ENCODE measurements around the gene PCID2.

PCID2 gene

GRCh38 chr13:113176822-113177221, 31.6 kb downstream of the PCID2 start:
- Histone ChIP-seq H3K27ac (ENCODE audit: low read length) (no peak overlapping the region), H3K4me2 (ENCODE audit: low read length) (no peak overlapping the region), H3K4me1 (ENCODE audit: low read length) (no peaks in the 10 kb centered on the region), H3K79me2 (ENCODE audit: low read length) (no peaks in the 10 kb centered on the region), H3K27me3 (ENCODE audit: low read depth, low read length) (no peaks in the 10 kb centered on the region), H3K4me3 (ENCODE audit: low read length) (no peak overlapping the region), H2AFZ (ENCODE audit: low read depth, low read length) (no peak overlapping the region), H3K9ac (ENCODE audit: low read length) (no peak overlapping the region), H4K20me1 (ENCODE audit: insufficient read depth, low read length) (no peaks in the 10 kb centered on the region), H3K36me3 (replicated peaks; ENCODE audit: low read depth, low read length) (peaks cover 76% of the 10 kb centered on the region), H3K9me3 (ENCODE audit: insufficient read depth, low read length) (no peaks in the 10 kb centered on the region)
- TF ChIP-seq EZH2phosphoT487 (IDR thresholded peaks at IDR 0.05; ENCODE audit: low read depth) (no peak), CTCF (IDR thresholded peaks at IDR 0.05; ENCODE audit: low read depth, low read length) (no peak)

DNA sequence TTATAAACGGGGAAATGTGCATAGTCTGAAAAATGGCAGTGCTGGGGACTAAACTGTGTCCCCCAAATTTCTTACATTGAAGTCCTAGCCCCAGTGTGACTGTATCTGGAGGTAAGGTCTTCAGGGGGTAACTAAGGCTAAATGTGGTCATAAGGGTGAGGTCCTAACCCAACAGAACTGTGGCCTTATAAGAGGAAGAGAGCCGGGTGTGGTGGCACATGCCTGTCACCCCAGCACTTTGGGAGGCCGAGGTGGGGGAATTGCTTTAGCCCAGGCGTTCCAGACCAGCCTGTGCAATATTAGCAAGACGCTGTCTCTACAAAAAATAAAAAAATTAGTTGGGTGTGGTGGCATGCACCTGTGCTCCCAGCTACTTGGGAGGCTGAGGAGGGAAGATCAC, 32.2 kb downstream of the PCID2 start:
- no peak overlapping the region for H2AFZ ChIP-seq (ENCODE audit: low read depth, low read length)
- no peak overlapping the region for H3K9ac ChIP-seq (ENCODE audit: low read length)
- TF ChIP-seq CTCF (IDR thresholded peaks at IDR 0.05; ENCODE audit: low read depth, low read length) (no peak), EZH2phosphoT487 (IDR thresholded peaks at IDR 0.05; ENCODE audit: low read depth) (no peak)
- no peaks in the 10 kb centered on the region for H3K79me2 ChIP-seq (ENCODE audit: low read length)
- H3K4me3 ChIP-seq (ENCODE audit: low read length) = no peak overlapping the region
- no peaks in the 10 kb centered on the region for H3K27me3 ChIP-seq (ENCODE audit: low read depth, low read length)
- H3K27ac ChIP-seq (ENCODE audit: low read length) = no peak overlapping the region
- H3K4me2 ChIP-seq (ENCODE audit: low read length) = no peak overlapping the region
- no peaks in the 10 kb centered on the region for H3K9me3 ChIP-seq (ENCODE audit: insufficient read depth, low read length)
- H3K4me1 ChIP-seq (ENCODE audit: low read length) = no peaks in the 10 kb centered on the region
- H4K20me1 ChIP-seq (ENCODE audit: insufficient read depth, low read length) = no peaks in the 10 kb centered on the region
- H3K36me3 ChIP-seq (replicated peaks; ENCODE audit: low read depth, low read length) = peaks cover 80% of the 10 kb centered on the region

DNA sequence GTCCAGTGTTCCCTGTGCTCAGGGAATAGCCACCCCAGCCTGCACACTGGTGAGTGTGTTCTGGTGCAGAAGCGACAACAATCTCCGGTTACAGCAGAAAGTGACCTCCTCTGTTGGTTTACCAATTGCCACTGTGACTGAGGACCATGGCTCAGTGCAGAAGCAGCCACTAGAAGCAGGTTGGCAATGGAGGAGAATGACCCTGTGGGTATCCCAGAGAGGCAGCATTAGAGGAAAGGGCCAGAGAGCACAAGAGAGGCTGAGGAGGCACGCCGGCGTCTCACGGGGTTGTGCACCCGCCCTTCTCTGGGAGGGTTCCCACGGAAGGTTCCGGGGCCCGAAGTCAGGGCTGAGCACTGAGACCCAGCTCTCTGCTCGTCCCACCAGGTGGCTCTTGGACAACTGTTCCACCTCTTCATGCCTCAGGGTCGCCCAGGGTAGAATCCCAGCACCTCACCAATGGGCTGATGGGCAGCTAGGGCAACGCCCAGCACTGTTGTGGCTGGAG, 36.0 kb downstream of the PCID2 start:
- TF ChIP-seq CTCF (IDR thresholded peaks at IDR 0.05; ENCODE audit: low read depth, low read length) = no peak
- TF ChIP-seq EZH2phosphoT487 (IDR thresholded peaks at IDR 0.05; ENCODE audit: low read depth) = no peak
- no peak overlapping the region for H2AFZ ChIP-seq (ENCODE audit: low read depth, low read length)
- H4K20me1 ChIP-seq (ENCODE audit: insufficient read depth, low read length) = no peaks in the 10 kb centered on the region
- no peak overlapping the region for H3K9ac ChIP-seq (ENCODE audit: low read length)
- no peaks in the 10 kb centered on the region for H3K27me3 ChIP-seq (ENCODE audit: low read depth, low read length)
- H3K9me3 ChIP-seq (ENCODE audit: insufficient read depth, low read length) = no peaks in the 10 kb centered on the region
- H3K36me3 ChIP-seq (replicated peaks; ENCODE audit: low read depth, low read length) = peaks cover 59% of the 10 kb centered on the region
- no peaks in the 10 kb centered on the region for H3K4me1 ChIP-seq (ENCODE audit: low read length)
- H3K79me2 ChIP-seq (ENCODE audit: low read length) = no peaks in the 10 kb centered on the region
- H3K4me3 ChIP-seq (ENCODE audit: low read length) = no peak overlapping the region
- H3K27ac ChIP-seq (ENCODE audit: low read length) = no peak overlapping the region
- no peak overlapping the region for H3K4me2 ChIP-seq (ENCODE audit: low read length)

DNA sequence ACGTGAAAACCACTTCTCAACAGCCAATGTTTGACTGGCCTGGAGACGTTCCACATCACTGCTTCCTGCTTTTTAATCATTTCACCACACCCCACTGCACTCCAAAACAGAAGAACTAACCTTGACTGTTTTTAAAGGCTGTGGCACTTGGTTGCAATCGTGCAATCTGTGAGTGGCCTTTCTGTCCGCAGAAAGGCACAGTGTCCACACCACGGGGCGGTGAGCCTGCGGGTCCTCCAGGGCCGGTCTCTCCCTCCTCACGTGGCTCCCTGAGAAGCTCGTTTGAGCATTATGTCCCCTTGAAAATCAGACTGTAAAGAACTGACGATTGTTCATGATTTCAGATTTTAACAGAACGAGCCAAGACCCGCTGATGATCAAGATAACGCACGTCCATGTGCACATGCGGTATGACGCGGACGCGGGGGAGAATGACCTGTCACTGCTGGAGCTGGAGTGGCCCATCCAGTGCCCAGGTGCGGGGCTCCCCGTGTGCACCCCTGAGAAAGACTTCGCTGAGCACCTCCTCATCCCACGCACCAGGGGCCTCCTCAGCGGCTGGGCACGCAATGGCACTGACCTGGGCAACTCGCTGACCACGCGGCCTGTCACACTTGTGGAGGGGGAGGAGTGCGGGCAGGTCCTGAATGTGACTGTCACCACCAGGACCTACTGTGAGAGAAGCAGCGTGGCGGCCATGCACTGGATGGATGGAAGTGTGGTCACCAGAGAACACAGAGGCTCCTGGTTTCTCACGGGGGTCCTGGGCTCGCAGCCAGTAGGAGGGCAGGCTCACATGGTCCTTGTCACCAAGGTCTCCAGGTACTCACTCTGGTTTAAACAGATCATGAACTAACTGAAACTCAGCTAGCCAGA, 37.0 kb downstream of the PCID2 start:
- H2AFZ ChIP-seq (ENCODE audit: low read depth, low read length) = no peak overlapping the region
- H3K27me3 ChIP-seq (ENCODE audit: low read depth, low read length) = no peaks in the 10 kb centered on the region
- H3K4me1 ChIP-seq (ENCODE audit: low read length) = no peaks in the 10 kb centered on the region
- H3K27ac ChIP-seq (ENCODE audit: low read length) = no peak overlapping the region
- H3K79me2 ChIP-seq (ENCODE audit: low read length) = no peaks in the 10 kb centered on the region
- no peak overlapping the region for H3K4me3 ChIP-seq (ENCODE audit: low read length)
- no peak overlapping the region for H3K9ac ChIP-seq (ENCODE audit: low read length)
- H3K36me3 ChIP-seq (replicated peaks; ENCODE audit: low read depth, low read length) = peaks cover 56% of the 10 kb centered on the region
- H4K20me1 ChIP-seq (ENCODE audit: insufficient read depth, low read length) = no peaks in the 10 kb centered on the region; the same call in 1 of the 2 replicates
- H3K9me3 ChIP-seq (ENCODE audit: insufficient read depth, low read length) = no peaks in the 10 kb centered on the region
- no peak overlapping the region for H3K4me2 ChIP-seq (ENCODE audit: low read length)
- TF ChIP-seq EZH2phosphoT487 (IDR thresholded peaks at IDR 0.05; ENCODE audit: low read depth) (no peak), CTCF (IDR thresholded peaks at IDR 0.05; ENCODE audit: low read depth, low read length) (no peak)
